ENCODE results near the gene HSF5.

The HSF5 gene

DNA sequence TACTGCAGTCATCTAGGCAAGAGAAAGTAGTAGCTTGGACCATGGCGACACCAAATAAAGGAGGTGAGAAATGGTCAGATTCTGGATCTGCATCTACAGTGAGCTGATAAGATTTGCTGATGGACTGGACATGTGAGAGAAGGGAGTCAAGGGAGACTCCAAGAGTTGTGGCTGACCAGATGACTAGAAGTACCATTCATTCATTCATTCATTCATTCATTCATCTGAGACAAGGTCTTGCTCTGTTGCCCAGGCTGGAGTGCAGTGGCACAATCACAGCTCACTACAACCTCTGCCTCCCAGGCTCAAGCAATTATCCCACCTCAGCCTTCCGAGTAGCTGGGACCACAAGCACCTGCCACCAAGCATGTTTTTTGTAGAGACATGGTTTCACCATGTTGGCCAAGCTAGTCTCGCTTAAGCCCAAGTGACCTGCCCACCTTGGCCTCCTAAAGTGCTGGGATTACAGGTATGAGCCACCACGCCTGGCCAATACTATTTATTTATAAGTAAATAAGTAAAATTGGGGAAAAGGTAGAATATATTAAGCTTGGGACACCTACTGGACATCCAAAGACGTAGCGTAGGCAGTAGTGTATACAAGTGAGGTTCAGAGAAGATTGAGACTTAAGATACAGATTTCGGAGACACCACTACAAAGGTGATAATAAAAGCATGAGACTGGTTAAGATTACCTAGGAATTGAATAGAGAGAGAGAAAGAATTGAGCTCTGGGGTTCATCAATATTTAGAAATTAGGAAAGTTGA is 55.2 kb downstream of the HSF5 start:
- DNase-seq (ENCODE audit: low read depth, low spot score): no peak
- CTCF ChIA-PET: interaction anchor here (1.1 to 1.6 kb wide), 2 partner anchors 15 to 116 kb away, joined by 3 to 6 read pairs; partner anchors contain the start of gene RNF43
- POLR2A ChIA-PET: no interaction called here
- TF ChIP-seq, protein P1, sequence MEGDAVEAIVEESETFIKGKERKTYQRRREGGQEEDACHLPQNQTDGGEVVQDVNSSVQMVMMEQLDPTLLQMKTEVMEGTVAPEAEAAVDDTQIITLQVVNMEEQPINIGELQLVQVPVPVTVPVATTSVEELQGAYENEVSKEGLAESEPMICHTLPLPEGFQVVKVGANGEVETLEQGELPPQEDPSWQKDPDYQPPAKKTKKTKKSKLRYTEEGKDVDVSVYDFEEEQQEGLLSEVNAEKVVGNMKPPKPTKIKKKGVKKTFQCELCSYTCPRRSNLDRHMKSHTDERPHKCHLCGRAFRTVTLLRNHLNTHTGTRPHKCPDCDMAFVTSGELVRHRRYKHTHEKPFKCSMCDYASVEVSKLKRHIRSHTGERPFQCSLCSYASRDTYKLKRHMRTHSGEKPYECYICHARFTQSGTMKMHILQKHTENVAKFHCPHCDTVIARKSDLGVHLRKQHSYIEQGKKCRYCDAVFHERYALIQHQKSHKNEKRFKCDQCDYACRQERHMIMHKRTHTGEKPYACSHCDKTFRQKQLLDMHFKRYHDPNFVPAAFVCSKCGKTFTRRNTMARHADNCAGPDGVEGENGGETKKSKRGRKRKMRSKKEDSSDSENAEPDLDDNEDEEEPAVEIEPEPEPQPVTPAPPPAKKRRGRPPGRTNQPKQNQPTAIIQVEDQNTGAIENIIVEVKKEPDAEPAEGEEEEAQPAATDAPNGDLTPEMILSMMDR (IDR thresholded peaks at IDR 0.05; ENCODE audit: insufficient read depth, low read length, missing control alignments): no peak
- H3K4me3 ChIP-seq (ENCODE audit: low read depth, low read length): no peak overlapping the region

DNA sequence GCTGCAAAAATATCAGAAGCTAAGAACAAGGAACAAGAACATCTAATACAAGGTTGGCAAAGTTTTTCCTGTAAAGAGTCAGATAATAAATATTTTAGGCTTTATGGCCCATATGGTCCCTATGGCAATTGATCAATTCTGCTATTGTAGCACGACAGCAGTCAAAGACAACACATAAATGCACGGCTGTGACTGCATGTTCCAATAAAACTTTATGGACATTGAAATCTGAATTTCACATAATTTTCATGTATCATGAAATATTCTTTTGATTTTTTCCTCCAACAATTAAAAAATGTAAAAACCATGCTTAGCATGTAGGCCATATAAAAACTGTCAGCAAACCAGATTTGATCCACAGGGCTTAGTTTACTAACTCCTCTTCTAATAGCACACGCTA is 60.4 kb downstream of the HSF5 start:
- H3K4me3 ChIP-seq (ENCODE audit: low read depth, low read length): no peak overlapping the region
- CTCF ChIA-PET: interaction anchor here (1.0 to 3.1 kb wide), 3 partner anchors 11 to 110 kb away, joined by 3 to 21 read pairs (median 4); partner anchors contain the start of gene RNF43
- no peak for DNase-seq (ENCODE audit: low read depth, low spot score)
- POLR2A ChIA-PET: no interaction called here
- TF ChIP-seq, protein P1 (IDR thresholded peaks at IDR 0.05; ENCODE audit: insufficient read depth, low read length, missing control alignments): no peak

DNA sequence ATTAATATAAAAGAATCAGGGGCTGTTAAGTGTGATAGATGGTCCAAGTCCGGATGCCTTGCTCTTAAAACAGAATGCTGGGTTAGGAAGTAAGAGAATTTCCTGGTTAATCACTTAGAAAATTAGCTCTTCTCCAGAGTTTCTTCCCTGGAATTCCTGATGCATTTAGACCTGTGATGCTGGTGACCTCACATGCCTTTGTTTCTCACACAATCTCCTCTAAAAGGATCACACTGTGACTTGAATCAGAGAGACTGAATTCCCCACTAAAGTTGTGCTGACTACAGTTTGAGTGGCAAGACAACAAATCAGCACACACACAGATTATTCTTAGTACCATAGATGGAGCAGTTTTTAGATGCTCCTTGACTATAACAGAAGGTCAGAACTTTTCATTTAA is 66.5 kb downstream of the HSF5 start:
- ChIA-PET CTCF (interaction anchor here (5.9 kb wide), 1 partner anchor 106 kb away, joined by 131 read pairs; no protein-coding TSS in a partner anchor), POLR2A (no interaction called here)
- DNase-seq (ENCODE audit: low read depth, low spot score): no peak
- TF ChIP-seq, protein P1 (IDR thresholded peaks at IDR 0.05; ENCODE audit: insufficient read depth, low read length, missing control alignments): no peak
- H3K4me3 ChIP-seq (ENCODE audit: low read depth, low read length): no peak overlapping the region

DNA sequence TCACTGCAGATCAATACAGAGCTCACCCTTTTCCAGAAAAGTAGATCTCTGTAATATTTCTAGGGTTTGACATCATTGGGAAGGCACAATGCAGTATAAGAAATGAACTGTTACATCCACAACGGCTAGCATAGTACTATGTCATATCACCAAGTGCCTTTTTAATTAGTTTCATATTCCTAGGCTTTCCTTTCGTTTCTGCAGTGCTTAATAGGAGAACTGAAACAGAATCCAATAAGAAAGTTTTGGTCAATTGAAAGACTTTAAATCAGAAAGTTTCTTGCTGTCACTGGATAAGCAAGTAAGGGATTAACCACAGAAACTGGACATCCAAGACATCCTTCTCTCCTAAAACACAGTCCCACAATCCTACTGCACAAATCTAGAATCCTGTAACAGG is 67.4 kb downstream of the HSF5 start:
- H3K4me3 ChIP-seq (ENCODE audit: low read depth, low read length): no peak overlapping the region
- TF ChIP-seq, protein P1 (IDR thresholded peaks at IDR 0.05; ENCODE audit: insufficient read depth, low read length, missing control alignments): no peak
- DNase-seq (ENCODE audit: low read depth, low spot score): no peak
- CTCF ChIA-PET: interaction anchor here (0.7 to 5.9 kb wide), 3 partner anchors 105 to 264 kb away, joined by 3 to 131 read pairs (median 3); no protein-coding TSS in a partner anchor
- POLR2A ChIA-PET: no interaction called here

DNA sequence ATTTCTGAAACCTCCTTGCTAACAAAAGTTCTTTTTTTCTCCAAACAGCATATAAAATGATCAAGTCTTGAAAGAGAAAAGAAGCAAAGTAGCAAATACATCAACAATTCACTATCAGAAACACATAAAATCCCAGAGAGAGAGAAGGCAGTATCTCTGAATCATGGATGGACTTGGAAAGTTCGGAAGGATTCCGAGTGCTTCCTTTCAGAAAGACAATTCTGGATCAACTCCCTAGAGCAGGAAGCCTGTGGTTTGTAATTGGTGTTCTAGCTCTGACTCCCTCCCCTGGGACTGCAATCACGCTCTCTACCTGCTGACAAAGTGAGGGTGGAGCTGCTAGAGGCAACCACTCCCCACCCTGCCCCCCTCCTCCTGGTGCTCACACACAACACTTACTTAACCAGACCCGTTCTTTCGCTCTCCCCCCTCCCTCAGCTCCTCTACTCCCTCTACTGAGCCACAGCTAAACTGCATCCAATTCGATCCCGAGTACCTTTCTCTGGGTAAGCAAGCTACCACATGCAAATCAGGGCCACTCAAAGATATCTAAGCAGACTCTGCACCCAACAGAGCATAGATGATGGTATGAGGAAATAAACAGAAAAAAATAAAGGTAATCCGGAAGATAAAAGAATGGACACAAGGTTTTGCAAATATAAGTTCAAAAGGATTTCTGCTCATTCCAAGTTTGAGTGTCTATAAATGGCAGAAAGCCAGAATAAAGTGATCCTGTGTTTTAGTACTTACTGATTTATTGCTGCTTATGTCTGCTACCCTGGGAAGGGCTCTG is 70.7 kb downstream of the HSF5 start, which contains the start of gene RNF43:
RNF43 (minus strand) TSS at position 235 of the 793 bp plus-strand sequence. CDS start 1,957 bp downstream, outside the sequence.
- TF ChIP-seq, protein P1 (IDR thresholded peaks at IDR 0.05; ENCODE audit: insufficient read depth, low read length, missing control alignments): peak; percentile 91
- CTCF ChIA-PET: interaction anchor here (0.8 to 5.9 kb wide), 24 partner anchors 9 to 168 kb away, joined by 3 to 131 read pairs (median 4); no protein-coding TSS in a partner anchor
- H3K4me3 ChIP-seq (ENCODE audit: low read depth, low read length): peak within 1 kb of the TSS; percentile 49

More for the DNA sequence above, 70.7 kb downstream of the HSF5 start, which contains the start of gene RNF43:
- POLR2A ChIA-PET: interaction anchor here (1.0 kb wide), 1 partner anchor 65 kb away, joined by 9 read pairs; the partner anchor contains the start of gene SUPT4H1
- peak; percentile 24 for DNase-seq (ENCODE audit: low read depth, low spot score)
